Bone marrow (tissue), 2 donors: ENCODE data around the gene DYNC1LI2.
A peak's percentile ranks its signal among the peaks of the same experiment; 100 is the strongest.
"Not testable (repeated sequence)": the region's sequence is repeated elsewhere in the genome, so short reads cannot be mapped to it uniquely, and the experiment has no call there.

ENCODE experiments used
- DNase-seq, 2 donors: peaks; one replicate each; lab custom pipeline; 2025; lab: John Stamatoyannopoulos, UW

DYNC1LI2 gene

DNA sequence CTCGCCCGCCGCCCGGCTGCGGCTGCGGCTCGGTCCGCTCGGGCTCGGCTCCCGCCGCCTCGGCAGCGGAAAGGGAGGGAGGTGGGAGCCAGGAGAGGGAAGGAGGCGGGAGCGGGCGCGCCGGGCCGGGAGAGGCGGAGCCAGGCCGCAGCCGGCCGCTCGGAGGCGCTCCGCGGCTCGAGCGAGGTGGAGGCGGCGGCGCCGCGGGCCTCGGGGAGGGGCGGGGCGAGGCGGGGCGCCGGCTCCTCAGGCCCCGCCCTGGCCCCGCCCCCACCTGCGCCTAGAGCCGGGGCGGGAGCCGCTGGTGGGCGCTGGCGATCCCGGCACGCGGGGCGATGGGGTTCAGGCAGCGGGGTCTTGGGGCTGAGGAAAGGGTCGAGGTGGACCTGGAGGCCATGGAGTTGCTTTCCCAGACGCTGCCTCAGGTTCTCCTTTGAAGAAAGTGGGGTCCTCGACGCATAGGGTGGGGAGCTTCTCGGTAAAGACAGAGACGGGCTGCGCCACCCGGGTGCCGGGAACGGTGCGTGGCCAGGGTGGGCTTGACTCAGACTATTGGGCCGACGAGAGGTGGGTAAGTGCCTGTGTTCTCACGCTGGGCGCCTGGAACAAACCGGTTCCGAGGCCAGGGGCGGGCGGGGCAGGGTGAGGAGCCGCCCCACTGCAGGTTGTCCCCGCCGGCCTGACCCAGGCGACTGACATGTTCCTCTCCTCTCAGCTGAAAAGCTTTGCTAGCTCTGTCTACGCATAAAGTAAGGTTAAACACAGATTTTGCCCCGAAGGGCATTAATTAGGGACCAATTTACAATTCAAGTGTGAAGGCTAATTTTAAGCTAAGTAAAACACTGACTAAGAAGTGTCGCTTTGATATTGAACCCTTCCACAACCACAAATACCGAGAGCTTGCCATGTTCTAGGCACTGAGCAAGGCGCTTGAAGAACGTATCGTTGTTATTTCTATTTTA is 54.5 kb downstream of the DYNC1LI2 start, which contains the start of gene CMTM4:
Gene CMTM4, minus strand, starts transcription at position 75 of the 962 bp plus-strand sequence. CDS start 218 bp downstream, outside the sequence.
- peak in 1 of 2 donors; percentile 40 for DNase-seq

GRCh38 chr16:66695935-66696668 is 55.3 kb downstream of the DYNC1LI2 start:
- DNase-seq, result no peak

- DNase-seq, result no peak
Measured at GRCh38 chr16:66695471-66695934, 55.9 kb downstream of the DYNC1LI2 start.

GRCh38 chr16:66693149-66693548 is 58.3 kb downstream of the DYNC1LI2 start:
- DNase-seq, result no peak

DNA sequence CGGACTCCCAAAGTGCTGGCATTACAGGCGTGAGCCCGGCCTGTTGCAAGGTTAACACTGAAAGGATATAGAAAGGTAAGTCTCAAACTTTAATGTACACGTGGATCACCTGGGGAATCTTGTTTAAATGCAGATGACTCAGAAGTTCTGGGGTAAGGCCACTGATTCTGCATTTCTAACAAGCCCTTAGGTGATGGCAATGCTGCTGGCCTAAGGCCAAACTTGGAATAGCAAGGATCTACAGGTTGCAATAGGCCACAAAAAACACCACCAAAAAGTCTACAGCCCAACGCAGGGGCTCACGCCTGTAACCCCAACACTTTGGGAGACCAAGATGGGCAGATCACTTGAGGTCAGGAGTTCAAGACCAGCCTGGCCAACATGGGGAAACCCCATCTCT is 59.1 kb downstream of the DYNC1LI2 start:
- no peak for DNase-seq

DNA sequence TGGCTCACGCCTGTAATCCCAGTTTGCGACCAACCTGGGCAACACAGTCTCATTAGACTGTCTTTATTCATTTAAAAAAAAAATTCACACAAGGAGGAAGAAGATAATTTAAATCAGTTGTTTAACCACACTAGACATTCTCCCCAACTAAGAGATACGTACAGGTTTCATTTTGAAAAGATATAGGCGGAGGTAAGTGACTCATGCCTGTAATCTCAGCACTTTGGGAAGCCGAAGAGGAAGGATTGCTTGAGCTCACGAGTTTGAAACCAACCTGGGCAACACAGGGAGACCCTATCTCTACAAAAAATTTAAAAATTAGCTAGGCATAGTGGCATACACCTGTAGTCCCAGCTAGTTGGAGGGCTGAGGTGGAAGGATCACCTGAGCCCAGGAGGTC is 60.2 kb downstream of the DYNC1LI2 start:
- DNase-seq, result no peak

- no peak for DNase-seq
Measured at GRCh38 chr16:66690106-66690847, 61.1 kb downstream of the DYNC1LI2 start.

- DNase-seq, result no peak
Measured at GRCh38 chr16:66689282-66689681, 62.1 kb downstream of the DYNC1LI2 start.

- no peak for DNase-seq
Measured at GRCh38 chr16:66687906-66688625, 63.3 kb downstream of the DYNC1LI2 start.

DNA sequence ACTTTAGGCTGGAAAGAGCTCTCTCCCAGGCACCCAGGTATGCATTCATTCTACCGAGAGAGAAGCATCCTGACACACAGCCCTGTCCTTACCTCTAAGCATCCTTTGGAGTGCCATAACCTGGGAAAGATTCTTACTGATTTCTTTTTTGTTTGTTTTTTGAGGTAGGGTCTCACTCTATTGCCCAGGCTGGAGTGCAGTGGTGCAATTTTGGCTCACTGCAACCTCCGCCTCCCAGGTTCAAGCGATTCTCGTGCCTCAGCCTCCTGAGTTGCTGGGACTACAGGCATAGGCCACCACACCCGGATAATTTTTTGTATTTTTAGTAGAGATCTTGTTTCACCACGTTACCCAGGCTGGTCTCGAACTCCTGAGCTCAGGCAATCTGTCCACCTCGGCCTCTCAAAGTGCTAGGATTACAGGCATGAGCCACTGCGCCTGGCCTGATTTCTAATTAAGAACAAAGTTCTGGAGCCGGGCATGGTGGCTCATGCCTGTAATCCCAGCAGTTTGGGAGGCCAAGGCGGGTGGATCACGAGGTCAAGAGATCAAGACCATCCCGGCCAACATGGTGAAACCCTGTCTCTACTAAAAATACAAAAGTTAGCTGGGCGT is 65.8 kb downstream of the DYNC1LI2 start:
- not testable (repeated sequence) for DNase-seq

DNA sequence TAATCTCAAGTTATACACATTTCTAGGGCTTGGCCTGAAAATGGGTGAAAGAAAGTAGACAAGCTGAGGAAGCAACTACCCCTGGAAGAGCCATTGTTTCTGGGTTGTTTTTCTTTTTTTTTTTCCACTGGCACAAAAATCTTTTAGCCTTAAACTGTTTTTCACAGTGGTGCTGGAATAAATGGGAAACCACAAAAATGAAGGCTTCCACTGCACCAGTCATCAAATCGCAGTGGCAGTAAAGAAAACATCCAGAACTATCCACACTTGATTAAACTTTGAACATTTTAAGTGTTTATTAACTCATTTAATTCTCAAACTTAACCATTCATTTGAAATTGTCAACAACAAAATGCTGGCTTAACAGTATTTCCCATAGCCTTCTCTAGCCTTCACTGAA is 69.1 kb downstream of the DYNC1LI2 start:
- no peak for DNase-seq

GRCh38 chr16:66681676-66682075 is 69.7 kb downstream of the DYNC1LI2 start:
- DNase-seq, result no peak

DNA sequence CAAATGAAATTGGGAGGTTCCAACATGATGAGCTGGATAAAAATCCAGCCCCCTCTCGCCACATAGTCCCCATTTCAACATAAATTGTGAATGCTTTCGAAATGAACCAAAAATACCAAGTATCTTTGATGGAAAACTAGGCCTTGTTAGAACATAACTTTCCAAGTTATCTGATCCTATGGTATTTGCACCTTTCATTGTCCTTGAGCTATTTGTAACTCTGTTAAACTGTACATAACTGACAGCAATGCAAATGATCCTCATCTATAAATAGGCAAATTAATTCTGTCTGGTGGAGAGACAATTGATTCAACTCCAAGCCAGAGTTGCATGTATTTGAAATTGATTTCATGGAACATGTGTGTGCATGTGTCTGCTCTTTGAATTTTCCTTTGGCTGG is 73.1 kb downstream of the DYNC1LI2 start:
- no peak for DNase-seq

DNA sequence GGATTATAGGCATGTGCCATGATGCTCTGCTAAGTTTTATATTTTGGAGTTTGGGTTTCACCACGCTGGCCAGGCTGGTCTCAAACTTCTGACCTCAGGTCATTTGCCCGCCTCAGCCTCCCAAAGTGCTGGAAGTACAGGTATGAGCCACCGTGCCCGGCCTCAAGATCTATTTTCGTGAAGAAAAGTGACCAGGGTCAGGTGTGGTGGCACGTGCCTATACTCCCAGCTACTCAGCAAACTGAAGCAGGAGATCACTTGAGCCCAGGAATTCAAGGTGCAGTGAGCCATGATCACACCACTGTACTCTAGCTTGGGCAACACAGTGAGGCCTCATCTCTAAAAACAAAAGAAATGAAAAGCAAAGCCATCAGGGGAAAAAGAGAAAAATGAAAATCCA is 73.6 kb downstream of the DYNC1LI2 start:
- DNase-seq, result no peak

GRCh38 chr16:66677179-66677578 is 74.2 kb downstream of the DYNC1LI2 start:
- DNase-seq, result no peak

- DNase-seq, result no peak
Measured at GRCh38 chr16:66676599-66676998, 74.8 kb downstream of the DYNC1LI2 start.

DNA sequence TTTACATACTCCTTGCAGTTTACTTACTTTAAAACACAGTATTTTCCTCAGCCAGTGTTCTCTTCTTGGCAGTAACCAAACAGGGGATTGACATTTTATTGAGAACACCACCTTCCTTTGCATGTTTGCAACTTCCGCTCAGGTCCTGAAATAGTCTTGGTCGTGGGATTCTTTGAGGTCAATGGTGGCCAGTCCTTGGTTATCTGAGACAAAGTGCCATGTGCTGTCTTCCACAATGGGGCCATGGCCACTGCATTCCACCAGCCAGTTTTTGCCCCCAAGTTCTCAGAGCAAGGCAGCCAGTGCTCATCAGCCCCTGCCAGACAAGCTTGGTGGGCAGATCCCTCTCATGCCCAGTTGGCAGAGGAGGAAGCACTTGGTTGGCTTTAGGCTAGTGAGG is 77.7 kb downstream of the DYNC1LI2 start:
- DNase-seq, result no peak
